Kidney (tissue), 14 donors: ENCODE results near the gene ANAPC4. TPM values are rescaled to one million over a fixed set of nuclear protein-coding genes. Genes with fewer than 3 reads are reported as not detected.

Experiments used
- DNase-seq, 5 donors: peaks; one replicate each; pipeline ENCODE4 v3.0.0-alpha.2; 2013 to 2020
- FAIRE-seq: peaks from 2 replicates; lab custom pipeline; 2012; peaks lifted over from hg19 to GRCh38; lab: Jason Lieb, UNC
- H3K27ac ChIP-seq, 2 donors: one replicate each; pipeline ENCODE4 v1.7.0; 2013; ENCODE audit warnings: low read depth in 2 of 2, low read length in 2 of 2, inconsistent platforms in 1 of 2
- H3K27me3 ChIP-seq: one replicate; pipeline ENCODE4 v1.7.1; 2013; ENCODE audit warnings: low read length, inconsistent platforms; ENCODE audit not compliant: control insufficient read depth, insufficient read depth
- H3K36me3 ChIP-seq, 3 donors: one replicate each; pipeline versions ENCODE4 v1.7.0 to v1.7.1; 2013; ENCODE audit warnings: low read length in 3 of 3, control low read depth in 1 of 3, inconsistent platforms in 1 of 3; ENCODE audit not compliant: insufficient read depth in 3 of 3, control insufficient read depth in 2 of 3
- H3K4me1 ChIP-seq, 3 donors: one replicate each; pipeline versions ENCODE4 v1.7.0 to v1.7.1; 2013; ENCODE audit warnings: low read length in 3 of 3, inconsistent platforms in 1 of 3, low read depth in 1 of 3; ENCODE audit not compliant: control insufficient read depth in 2 of 3, insufficient read depth in 2 of 3
- H3K4me3 ChIP-seq, 3 donors: one replicate each; pipeline versions ENCODE4 v1.7.0 to v1.8.1; 2013; ENCODE audit warnings: low read length in 3 of 3, control low read depth in 1 of 3, inconsistent platforms in 1 of 3
- H3K9ac ChIP-seq, 3 donors: one replicate each; pipeline versions ENCODE4 v1.7.0 to v1.7.1; 2013; ENCODE audit warnings: low read length in 3 of 3, control low read depth in 1 of 3, inconsistent platforms in 1 of 3
- H3K9me3 ChIP-seq, 3 donors: one replicate each; pipeline versions ENCODE4 v1.7.0 to v1.7.1; 2013; ENCODE audit warnings: low read length in 3 of 3, control low read depth in 1 of 3, inconsistent platforms in 1 of 3; ENCODE audit not compliant: control insufficient read depth in 2 of 3, insufficient read depth in 1 of 3
- CTCF ChIP-seq: IDR thresholded peaks from 3 replicates; pipeline ENCODE4 v1.5.1; 2012; ENCODE audit warnings: mild to moderate bottlenecking, moderate library complexity, borderline replicate concordance; ENCODE audit not compliant: insufficient read depth; ENCODE audit errors: extremely low read depth
- intact Hi-C: fragments of 100-400 bp; cut with DNase I; formaldehyde crosslinking; loops from one replicate; pipeline ENCODE4 v1.11.1; 2022
- polyA plus RNA-seq: library from polyadenylated mRNA; stranded (reverse); fragments of 350-450 nt; fragmentation: Illumina TruSeq; extraction: RNeasy Lipid Tissue Mini Kit (QIAGEN cat#74804); gene quantifications from one replicate; pipeline ENCODE4 v1.2.3, GENCODE V29; 2014; ENCODE audit warnings: low read depth, low replicate concordance; ENCODE audit not compliant: insufficient read depth
- total RNA-seq: library from RNA; stranded (reverse); fragmentation: NEBNext Ultra II Directional; extraction: Animal tissue kit (Norgen Biotek cat#: 25700); gene quantifications from one replicate; pipeline ENCODE4 v1.2.1, GENCODE V29; 2021
- donor health status: control.
- donor health status: control.
- donor health status: control.
- donor health status: control.
- donor health status: control.
- donor health status: DM: yes; HTN: yes; CAD: no.
- donor health status: Normal renal cell carcinoma (clear cell type).

Gene ANAPC4
- total and polyA plus RNA-seq, 2 donors from 2014 or later, result 16.6 to 28.4 TPM

- no peak for FAIRE-seq
- intact Hi-C loops, result no loop called here
- H3K9ac ChIP-seq, result no peak overlapping the region
Observed at GRCh38 chr4:25466966-25467697, 90.1 kb downstream of the ANAPC4 start.

GRCh38 chr4:25467843-25468242 lies 90.8 kb downstream of the ANAPC4 start:
- no peak for TF ChIP-seq CTCF
- H3K36me3 ChIP-seq, result no peaks in the 10 kb centered on the region
- no peak overlapping the region for H3K9ac ChIP-seq
- FAIRE-seq (no peak), DNase-seq (no peak)
- no peaks in the 10 kb centered on the region for H3K27me3 ChIP-seq
- H3K4me1 ChIP-seq, result no peaks in the 10 kb centered on the region
- no peak overlapping the region for H3K4me3 ChIP-seq
- no peak overlapping the region for H3K27ac ChIP-seq
- H3K9me3 ChIP-seq, result peaks cover 0 to 4% (median 0%) of the 10 kb centered on the region in 3 donors
- intact Hi-C loops, result no loop called here

More at GRCh38 chr4:25466966-25467697, 90.1 kb downstream of the ANAPC4 start:
- no peak overlapping the region for H3K4me3 ChIP-seq
- H3K36me3 ChIP-seq, result no peaks in the 10 kb centered on the region
- H3K4me1 ChIP-seq, result no peaks in the 10 kb centered on the region
- no peak overlapping the region for H3K27ac ChIP-seq
- no peak for TF ChIP-seq CTCF
- peaks cover 0 to 4% (median 0%) of the 10 kb centered on the region in 3 donors for H3K9me3 ChIP-seq
- no peak for DNase-seq
- H3K27me3 ChIP-seq, result no peaks in the 10 kb centered on the region

Other genes with a start within 250 kb of the ANAPC4 start
- gene SEPSECS, start 216.8 kb upstream of the ANAPC4 start, total RNA-seq, result 13.8 TPM
- gene SEPSECS, start 216.8 kb upstream of the ANAPC4 start, polyA plus RNA-seq, result 7.3 TPM
- gene PI4K2B, start 143.2 kb upstream of the ANAPC4 start, total RNA-seq, result 11.8 TPM
- gene PI4K2B, start 143.2 kb upstream of the ANAPC4 start, polyA plus RNA-seq, result 7.1 TPM
- gene ZCCHC4, start 64.5 kb upstream of the ANAPC4 start, total RNA-seq, result 8.4 TPM
- 4.3 TPM for gene ZCCHC4, start 64.5 kb upstream of the ANAPC4 start, polyA plus RNA-seq